Rectal smooth muscle tissue (tissue), 1 donor: Measurements from ENCODE around the gene CAMTA2.
"Not testable (repeated sequence)": the region's sequence is repeated elsewhere in the genome, so short reads cannot be mapped to it uniquely, and the experiment has no call there.

Experiments used
- H3K27ac ChIP-seq: one replicate; pipeline ENCODE4 v1.7.0; 2013; ENCODE audit warnings: low read depth, low read length, inconsistent platforms
- H3K27me3 ChIP-seq: one replicate; pipeline ENCODE4 v1.7.0; 2013; ENCODE audit warnings: low read length; ENCODE audit not compliant: control insufficient read depth, insufficient read depth
- H3K36me3 ChIP-seq: one replicate; pipeline ENCODE4 v1.7.0; 2013; ENCODE audit warnings: low read length; ENCODE audit not compliant: control insufficient read depth, insufficient read depth
- H3K4me1 ChIP-seq: one replicate; pipeline ENCODE4 v1.7.0; 2013; ENCODE audit warnings: low read length; ENCODE audit not compliant: control insufficient read depth, insufficient read depth
- H3K4me3 ChIP-seq: one replicate; pipeline ENCODE4 v1.7.0; 2013; ENCODE audit warnings: low read length
- H3K9ac ChIP-seq: one replicate; pipeline ENCODE4 v1.7.0; 2013; ENCODE audit warnings: low read length

The CAMTA2 gene

GRCh38 chr17:4986951-4987766 lies at the start of gene CAMTA2:
Gene CAMTA2 (minus strand): TSS chr17:4987675. CDS start chr17:4986222, 1,453 bp downstream.
- H3K4me1 ChIP-seq = peaks cover 7% of the 10 kb centered on the region
- peak within 1 kb of the TSS; percentile 94 for H3K4me3 ChIP-seq
- H3K9ac ChIP-seq = peak within 1 kb of the TSS; percentile 97

GRCh38 chr17:5035315-5035714 lies 47.8 kb upstream of the CAMTA2 start, which contains the start of gene SLC52A1:
Gene SLC52A1 (minus strand): TSS chr17:5035426. CDS start chr17:5034606, 820 bp downstream.
- Histone ChIP-seq H3K9ac (no peak within 1 kb of the TSS), H3K4me3 (no peak within 1 kb of the TSS), H3K4me1 (no peaks in the 10 kb centered on the region), H3K27ac (no peak within 1 kb of the TSS), H3K36me3 (no peaks in the 10 kb centered on the region), H3K27me3 (peaks cover 2% of the 10 kb centered on the region)

More at GRCh38 chr17:4986951-4987766, at the start of gene CAMTA2:
- Histone ChIP-seq H3K36me3 (peaks cover 5% of the 10 kb centered on the region), H3K27me3 (no peaks in the 10 kb centered on the region), H3K27ac (peak within 1 kb of the TSS; percentile 89)

GRCh38 chr17:5034651-5035050 lies 47.2 kb upstream of the CAMTA2 start:
- H3K36me3 ChIP-seq = no peaks in the 10 kb centered on the region
- peaks cover 2% of the 10 kb centered on the region for H3K27me3 ChIP-seq
- no peak overlapping the region for H3K4me3 ChIP-seq
- no peak overlapping the region for H3K27ac ChIP-seq
- H3K4me1 ChIP-seq = no peaks in the 10 kb centered on the region
- H3K9ac ChIP-seq = no peak overlapping the region

- no peak overlapping the region for H3K9ac ChIP-seq
These were observed 46.6 kb upstream of the CAMTA2 start for GRCh38 chr17:5034063-5034462.

GRCh38 chr17:5033352-5034015 lies 46.0 kb upstream of the CAMTA2 start:
- no peak overlapping the region for H3K27ac ChIP-seq
- H3K4me1 ChIP-seq = no peaks in the 10 kb centered on the region
- no peaks in the 10 kb centered on the region for H3K36me3 ChIP-seq
- H3K4me3 ChIP-seq = no peak overlapping the region
- H3K9ac ChIP-seq = no peak overlapping the region
- peaks cover 2% of the 10 kb centered on the region for H3K27me3 ChIP-seq

More at GRCh38 chr17:5034063-5034462, 46.6 kb upstream of the CAMTA2 start:
- peaks cover 2% of the 10 kb centered on the region for H3K27me3 ChIP-seq
- H3K27ac ChIP-seq = no peak overlapping the region
- H3K4me1 ChIP-seq = no peaks in the 10 kb centered on the region
- no peaks in the 10 kb centered on the region for H3K36me3 ChIP-seq
- H3K4me3 ChIP-seq = no peak overlapping the region

- Histone ChIP-seq H3K4me3 (no peak overlapping the region), H3K27me3 (peaks cover 2% of the 10 kb centered on the region), H3K9ac (no peak overlapping the region), H3K27ac (no peak overlapping the region), H3K4me1 (no peaks in the 10 kb centered on the region), H3K36me3 (no peaks in the 10 kb centered on the region)
These were observed 45.4 kb upstream of the CAMTA2 start for GRCh38 chr17:5032865-5033264.

GRCh38 chr17:5031365-5032082 lies 44.0 kb upstream of the CAMTA2 start:
- peaks cover 2% of the 10 kb centered on the region for H3K27me3 ChIP-seq
- H3K36me3 ChIP-seq = no peaks in the 10 kb centered on the region
- peak overlapping the region; percentile 48 for H3K4me3 ChIP-seq
- H3K9ac ChIP-seq = no peak overlapping the region
- no peak overlapping the region for H3K27ac ChIP-seq
- H3K4me1 ChIP-seq = no peaks in the 10 kb centered on the region

- H3K27me3 ChIP-seq, H3K9ac ChIP-seq, H3K36me3 ChIP-seq, H3K4me1 ChIP-seq, H3K27ac ChIP-seq, H3K4me3 ChIP-seq: not testable (repeated sequence)
These were observed 42.7 kb upstream of the CAMTA2 start for GRCh38 chr17:5030168-5030567.

- Histone ChIP-seq H3K4me1 (no peaks in the 10 kb centered on the region), H3K36me3 (no peaks in the 10 kb centered on the region)
These were observed 40.4 kb upstream of the CAMTA2 start for GRCh38 chr17:5027916-5028315.

GRCh38 chr17:5027299-5027698 lies 39.8 kb upstream of the CAMTA2 start:
- H3K9ac ChIP-seq = no peak overlapping the region
- peaks cover 3% of the 10 kb centered on the region for H3K36me3 ChIP-seq
- no peaks in the 10 kb centered on the region for H3K27me3 ChIP-seq
- H3K4me3 ChIP-seq = no peak overlapping the region
- H3K27ac ChIP-seq = no peak overlapping the region
- H3K4me1 ChIP-seq = no peaks in the 10 kb centered on the region

More at GRCh38 chr17:5027916-5028315, 40.4 kb upstream of the CAMTA2 start:
- Histone ChIP-seq H3K9ac (no peak overlapping the region), H3K27ac (no peak overlapping the region), H3K27me3 (no peaks in the 10 kb centered on the region), H3K4me3 (no peak overlapping the region)

- H3K27ac ChIP-seq = no peak overlapping the region
- no peak overlapping the region for H3K9ac ChIP-seq
- H3K4me1 ChIP-seq = no peaks in the 10 kb centered on the region
- H3K36me3 ChIP-seq = peaks cover 22% of the 10 kb centered on the region
- H3K27me3 ChIP-seq = no peaks in the 10 kb centered on the region
- H3K4me3 ChIP-seq = no peak overlapping the region
These were observed 37.1 kb upstream of the CAMTA2 start for GRCh38 chr17:5024604-5025003.

- peaks cover 22% of the 10 kb centered on the region for H3K36me3 ChIP-seq
- H3K9ac ChIP-seq = no peak overlapping the region
- H3K27ac ChIP-seq = no peak overlapping the region
- H3K4me3 ChIP-seq = no peak overlapping the region
- no peaks in the 10 kb centered on the region for H3K27me3 ChIP-seq
- H3K4me1 ChIP-seq = no peaks in the 10 kb centered on the region
These were observed 36.2 kb upstream of the CAMTA2 start for GRCh38 chr17:5023588-5024147.
